ENCODE data around the gene LRRC4C.

The LRRC4C gene

GRCh38 chr11:41383768-41384167 lies 75.7 kb downstream of the LRRC4C start:
- no peak for TF ChIP-seq CTCF (IDR thresholded peaks at IDR 0.05; ENCODE audit: insufficient read depth, missing control alignments)
- DNase-seq (ENCODE audit: insufficient read length, low spot score) = no peak
- no peak for FAIRE-seq

GRCh38 chr11:41382927-41383326 lies 76.5 kb downstream of the LRRC4C start:
- FAIRE-seq (no peak), DNase-seq (ENCODE audit: insufficient read length, low spot score) (no peak)
- TF ChIP-seq CTCF (IDR thresholded peaks at IDR 0.05; ENCODE audit: insufficient read depth, missing control alignments) = no peak

GRCh38 chr11:41379084-41379483 lies 80.4 kb downstream of the LRRC4C start:
- DNase-seq (ENCODE audit: insufficient read length, low spot score) = no peak
- no peak for FAIRE-seq
- TF ChIP-seq CTCF (IDR thresholded peaks at IDR 0.05; ENCODE audit: insufficient read depth, missing control alignments) = no peak

- DNase-seq (ENCODE audit: insufficient read length, low spot score) = no peak
- no peak for TF ChIP-seq CTCF (IDR thresholded peaks at IDR 0.05; ENCODE audit: insufficient read depth, missing control alignments)
- FAIRE-seq = no peak
These were observed 81.6 kb downstream of the LRRC4C start for GRCh38 chr11:41377709-41378394.

- DNase-seq (ENCODE audit: insufficient read length, low spot score) (no peak), FAIRE-seq (no peak)
- TF ChIP-seq CTCF (IDR thresholded peaks at IDR 0.05; ENCODE audit: insufficient read depth, missing control alignments) = no peak
These were observed 107.6 kb downstream of the LRRC4C start for GRCh38 chr11:41351825-41352224.

- DNase-seq (ENCODE audit: insufficient read length, low spot score) (no peak), FAIRE-seq (no peak)
- TF ChIP-seq CTCF (IDR thresholded peaks at IDR 0.05; ENCODE audit: insufficient read depth, missing control alignments) = no peak
These were observed 113.4 kb downstream of the LRRC4C start for GRCh38 chr11:41346042-41346441.

All from D721Med (cell line).